Activated B cell treated with CpG ODN at 0.5 μM for 24 hours (primary cell): ENCODE data around the gene PKHD1. TPM values are rescaled to one million over a fixed set of nuclear protein-coding genes. Genes with fewer than 3 reads are reported as not detected.
"Not testable (repeated sequence)": the region's sequence is repeated elsewhere in the genome, so short reads cannot be mapped to it uniquely, and the experiment has no call there.

ENCODE experiments used
- ATAC-seq: fragments of 200-7000 bp; cut with Tn5 transposase; one replicate; pipeline ENCODE4 v1.10.0; 2021; ENCODE audit warnings: low read depth, mild to moderate bottlenecking, moderate library complexity
- CTCF ChIA-PET: fragments of 350-600 bp; sonication (Branson Sonifier 250); formaldehyde crosslinking; loops from one replicate; lab custom pipeline; 2021; ENCODE audit warnings: antibody characterized with exemption; lab: Charles Lee
- POLR2A ChIA-PET: fragments of 350-600 bp; sonication (Branson Sonifier 250); formaldehyde crosslinking; loops from one replicate; lab custom pipeline; 2021; ENCODE audit warnings: antibody characterized with exemption; lab: Charles Lee
- DNase-seq: peaks from one replicate; pipeline ENCODE4 v3.0.0; 2022
- H3K27ac Mint-ChIP-seq: one replicate; pipeline ENCODE4 v1.8.0; 2020; ENCODE audit warnings: mixed read lengths
- H3K27me3 Mint-ChIP-seq: one replicate; pipeline ENCODE4 v1.8.0; 2021; ENCODE audit warnings: mixed read lengths
- H3K36me3 Mint-ChIP-seq: one replicate; pipeline ENCODE4 v1.8.0; 2021; ENCODE audit warnings: low read depth, mixed read lengths
- H3K4me1 Mint-ChIP-seq: one replicate; pipeline ENCODE4 v1.8.0; 2021; ENCODE audit warnings: mixed read lengths
- H3K4me3 Mint-ChIP-seq: one replicate; pipeline ENCODE4 v1.8.0; 2020; ENCODE audit warnings: mild to moderate bottlenecking, mixed read lengths
- H3K9me3 Mint-ChIP-seq: one replicate; pipeline ENCODE4 v1.8.0; 2020; ENCODE audit warnings: mixed read lengths
- CTCF ChIP-seq: fragments of 200-600 bp; IDR thresholded peaks from one replicate; pipeline ENCODE4 v1.8.0; 2022; ENCODE audit warnings: antibody characterized with exemption, mild to moderate bottlenecking
- intact Hi-C: fragments of 100-400 bp; cut with micrococcal nuclease; formaldehyde crosslinking; loops from one replicate; pipeline ENCODE4 v1.15.1; 2024
- total RNA-seq: library from RNA; stranded (reverse); gene quantifications from 2 replicates; pipeline ENCODE4 v1.2.3, GENCODE V29; 2022

Gene PKHD1
- total RNA-seq, 1 donor from 2014 or later, result not detected

GRCh38 chr6:51928320-51928719 is 159.1 kb downstream of the PKHD1 start:
- H3K4me1 Mint-ChIP-seq, result no peaks in the 10 kb centered on the region
- H3K27ac Mint-ChIP-seq, result no peak overlapping the region
- ChIA-PET POLR2A (no interaction called here), CTCF (no interaction called here)
- intact Hi-C loops, result no loop called here
- no peak for TF ChIP-seq CTCF
- no peaks in the 10 kb centered on the region for H3K36me3 Mint-ChIP-seq
- H3K4me3 Mint-ChIP-seq, result no peak overlapping the region
- no peak for ATAC-seq
- H3K9me3 Mint-ChIP-seq, result no peaks in the 10 kb centered on the region
- DNase-seq, result no peak
- peaks cover 4% of the 10 kb centered on the region for H3K27me3 Mint-ChIP-seq

GRCh38 chr6:51927450-51927849 is 160.0 kb downstream of the PKHD1 start:
- CTCF ChIA-PET, result no interaction called here
- DNase-seq (no peak), ATAC-seq (no peak)
- Mint-ChIP-seq H3K27me3 (peaks cover 4% of the 10 kb centered on the region), H3K4me1 (no peaks in the 10 kb centered on the region), H3K4me3 (no peak overlapping the region), H3K27ac (no peak overlapping the region), H3K36me3 (no peaks in the 10 kb centered on the region), H3K9me3 (no peaks in the 10 kb centered on the region)
- POLR2A ChIA-PET, result no interaction called here
- intact Hi-C loops, result no loop called here
- TF ChIP-seq CTCF, result no peak

- intact Hi-C loops, result no loop called here
- ChIA-PET POLR2A (no interaction called here), CTCF (no interaction called here)
- TF ChIP-seq CTCF, result no peak
- Mint-ChIP-seq H3K9me3 (no peaks in the 10 kb centered on the region), H3K36me3 (no peaks in the 10 kb centered on the region), H3K27me3 (peaks cover 4% of the 10 kb centered on the region), H3K4me3 (no peak overlapping the region), H3K27ac (no peak overlapping the region), H3K4me1 (no peaks in the 10 kb centered on the region)
- DNase-seq (no peak), ATAC-seq (no peak)
Observed at GRCh38 chr6:51926125-51926524, 161.3 kb downstream of the PKHD1 start.

GRCh38 chr6:51922479-51922878 is 164.9 kb downstream of the PKHD1 start:
- H3K27me3 Mint-ChIP-seq, H3K4me3 Mint-ChIP-seq, POLR2A ChIA-PET, ATAC-seq, DNase-seq, H3K4me1 Mint-ChIP-seq, CTCF ChIA-PET, H3K27ac Mint-ChIP-seq, H3K36me3 Mint-ChIP-seq, intact Hi-C loops: not testable (repeated sequence)
- peaks cover 12% of the 10 kb centered on the region for H3K9me3 Mint-ChIP-seq

DNA sequence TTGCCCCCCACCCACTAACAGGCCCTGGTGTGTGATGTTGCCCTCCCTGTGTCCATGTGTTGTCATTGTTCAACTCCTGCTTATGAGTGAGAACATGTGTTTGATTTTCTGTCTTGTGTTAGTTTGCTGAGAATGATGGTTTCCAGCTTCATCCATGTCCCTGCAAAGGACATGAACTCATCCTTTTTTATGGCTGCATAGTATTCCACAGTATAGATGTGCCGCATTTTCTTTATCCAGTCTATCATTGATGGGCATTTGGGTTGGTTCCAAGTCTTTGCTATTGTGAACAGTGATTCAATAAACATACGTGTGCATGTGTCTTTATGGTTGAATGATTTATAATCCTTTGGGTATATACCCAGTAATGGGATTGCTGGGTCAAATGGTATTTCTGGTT is 169.1 kb downstream of the PKHD1 start:
- POLR2A ChIA-PET, CTCF ChIA-PET: not testable (repeated sequence)

DNA sequence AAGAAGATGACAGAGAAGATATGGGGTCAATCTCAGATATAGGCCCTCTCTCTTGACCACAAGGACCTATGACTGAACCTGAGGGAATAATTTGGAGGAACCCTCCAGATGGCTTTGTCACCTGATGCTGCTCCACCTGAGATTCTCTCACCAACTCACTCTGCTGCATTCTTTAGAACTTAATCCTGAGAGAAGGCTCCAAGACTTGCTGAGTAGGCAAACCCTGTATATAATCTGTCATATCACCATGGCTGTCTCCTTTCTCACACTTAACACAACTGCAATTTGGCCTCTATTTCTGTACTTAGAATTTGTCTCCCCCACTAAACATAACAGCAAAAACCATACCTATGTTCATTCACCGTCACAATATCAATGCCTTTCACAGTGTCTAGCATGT is 172.3 kb downstream of the PKHD1 start:
- ChIA-PET POLR2A (no interaction called here), CTCF (no interaction called here)
- intact Hi-C loops, result no loop called here
- Mint-ChIP-seq H3K27ac (no peak overlapping the region), H3K4me1 (peaks cover 7% of the 10 kb centered on the region), H3K9me3 (peaks cover 12% of the 10 kb centered on the region), H3K4me3 (no peak overlapping the region), H3K36me3 (no peaks in the 10 kb centered on the region), H3K27me3 (peaks cover 4% of the 10 kb centered on the region)
- ATAC-seq (no peak), DNase-seq (no peak)
- TF ChIP-seq CTCF, result no peak

More for the DNA sequence above, 169.1 kb downstream of the PKHD1 start:
- H3K27me3 Mint-ChIP-seq, H3K27ac Mint-ChIP-seq, intact Hi-C loops, H3K4me3 Mint-ChIP-seq, DNase-seq, ATAC-seq, H3K36me3 Mint-ChIP-seq, H3K4me1 Mint-ChIP-seq: not testable (repeated sequence)
- H3K9me3 Mint-ChIP-seq, result peaks cover 12% of the 10 kb centered on the region
